Measurements from ENCODE around the gene LHFPL6. TPM values are rescaled to one million over a fixed set of nuclear protein-coding genes. Genes with fewer than 3 reads are reported as not detected.

The LHFPL6 gene
- polyA plus RNA-seq, 3 donors = 0.14 to 0.59 (median 0.46) TPM

GRCh38 chr13:39603424-39603947 lies 493 bp upstream of the LHFPL6 start:
- Mint-ChIP-seq H3K4me1 (peaks cover 17% of the 10 kb centered on the region), H3K27ac (peak overlapping the region in 1 of 7 donors; percentile 70)
- TF ChIP-seq CTCF (IDR thresholded peaks at IDR 0.05) = no peak

GRCh38 chr13:39602277-39602613 lies 748 bp downstream of the LHFPL6 start:
- Histone ChIP-seq H3K79me2 (ENCODE audit: insufficient read depth, low read length) (no peaks in the 10 kb centered on the region), H3K4me3 (replicated peaks in 1 of 3; ENCODE audit: low read depth in 2 of 3, low read length in 3 of 3) (peak overlapping the region; percentile 59 to 81 (median 59)), H3K9me3 (replicated peaks in 1 of 2; ENCODE audit: control insufficient read depth in 1 of 2, insufficient read depth in 1 of 2, low read length in 2 of 2) (no peaks in the 10 kb centered on the region), H3K9ac (ENCODE audit: insufficient read depth, low read length, poor library complexity, severe bottlenecking) (peak overlapping the region; percentile 59), H3K36me3 (replicated peaks in 1 of 2; ENCODE audit: control insufficient read depth in 1 of 2, insufficient read depth in 2 of 2, low read length in 2 of 2) (no peaks in the 10 kb centered on the region), H3K4me2 (replicated peaks; ENCODE audit: extremely low read depth, low read length, poor library complexity, severe bottlenecking) (peak overlapping the region; percentile 93), H2AFZ (ENCODE audit: insufficient read depth, low read depth, low read length, poor library complexity, severe bottlenecking) (peak overlapping the region; percentile 95), H3K27ac (ENCODE audit: low read depth in 1 of 2, low read length in 2 of 2) (no peak overlapping the region), H4K20me1 (ENCODE audit: insufficient read depth, low read length) (no peaks in the 10 kb centered on the region), H3K27me3 (ENCODE audit: control insufficient read depth in 2 of 2, insufficient read depth in 2 of 2, low read length in 2 of 2) (peaks cover 4 to 32% of the 10 kb centered on the region in 2 donors), H3K4me1 (ENCODE audit: control insufficient read depth in 1 of 2, insufficient read depth in 2 of 2, low read length in 2 of 2) (peaks cover 14 to 17% of the 10 kb centered on the region in 2 donors)
- Mint-ChIP-seq H3K36me3 (no peaks in the 10 kb centered on the region), H3K27ac (no peak overlapping the region), H3K27me3 (ENCODE audit: low read depth in 3 of 3) (peaks cover 25 to 38% (median 29%) of the 10 kb centered on the region in 3 donors), H3K9me3 (peaks cover 0 to 4% (median 0%) of the 10 kb centered on the region in 7 donors), H3K4me3 (peak overlapping the region; percentile 79 to 90), H3K4me1 (peaks cover 17% of the 10 kb centered on the region)
- intact Hi-C loops (cut with micrococcal nuclease) = no loop called here
- peak; percentile 1 for TF ChIP-seq CTCF (IDR thresholded peaks at IDR 0.05)
- peak in 1 of 3 donors; percentile 3 for DNase-seq
- WGBS (ENCODE audit: insufficient coverage) = 0% methylated on average over 6 of the region's 11 CpGs

More at GRCh38 chr13:39603424-39603947, 493 bp upstream of the LHFPL6 start:
- Histone ChIP-seq H3K4me2 (replicated peaks; ENCODE audit: extremely low read depth, low read length, poor library complexity, severe bottlenecking) (peak overlapping the region; percentile 93), H3K27ac (ENCODE audit: low read depth in 1 of 2, low read length in 2 of 2) (no peak overlapping the region), H3K27me3 (ENCODE audit: control insufficient read depth in 2 of 2, insufficient read depth in 2 of 2, low read length in 2 of 2) (peaks cover 4 to 32% of the 10 kb centered on the region in 2 donors), H3K9ac (ENCODE audit: insufficient read depth, low read length, poor library complexity, severe bottlenecking) (peak overlapping the region; percentile 59), H4K20me1 (ENCODE audit: insufficient read depth, low read length) (no peaks in the 10 kb centered on the region), H3K9me3 (replicated peaks in 1 of 2; ENCODE audit: control insufficient read depth in 1 of 2, insufficient read depth in 1 of 2, low read length in 2 of 2) (no peaks in the 10 kb centered on the region), H3K4me1 (ENCODE audit: control insufficient read depth in 1 of 2, insufficient read depth in 2 of 2, low read length in 2 of 2) (peaks cover 14 to 17% of the 10 kb centered on the region in 2 donors), H3K4me3 (replicated peaks in 1 of 3; ENCODE audit: low read depth in 2 of 3, low read length in 3 of 3) (peak overlapping the region; percentile 59 to 81 (median 59)), H3K36me3 (replicated peaks in 1 of 2; ENCODE audit: control insufficient read depth in 1 of 2, insufficient read depth in 2 of 2, low read length in 2 of 2) (no peaks in the 10 kb centered on the region), H2AFZ (ENCODE audit: insufficient read depth, low read depth, low read length, poor library complexity, severe bottlenecking) (peak overlapping the region; percentile 95), H3K79me2 (ENCODE audit: insufficient read depth, low read length) (no peaks in the 10 kb centered on the region)
- H3K9me3 Mint-ChIP-seq = peaks cover 0 to 4% (median 0%) of the 10 kb centered on the region in 7 donors
- peak in 1 of 3 donors; percentile 52 for DNase-seq
- H3K4me3 Mint-ChIP-seq = peak overlapping the region; percentile 79 to 90
- WGBS (ENCODE audit: insufficient coverage) = 2% methylated on average over 13 of the region's 15 CpGs
- H3K27me3 Mint-ChIP-seq (ENCODE audit: low read depth in 3 of 3) = peaks cover 25 to 38% (median 29%) of the 10 kb centered on the region in 3 donors
- H3K36me3 Mint-ChIP-seq = no peaks in the 10 kb centered on the region
- intact Hi-C loops (cut with micrococcal nuclease) = no loop called here

Data from CD14-positive monocyte (primary cell).